ENCODE measurements around the gene IGHMBP2. TPM values are rescaled to one million over a fixed set of nuclear protein-coding genes. Genes with fewer than 3 reads are reported as not detected.

The IGHMBP2 gene
- total and polyA plus RNA-seq, 2 of the 8 experiments (the other 6 are each of a cell fraction or from before 2014, with no cell fraction given), result 8.4 to 17.6 TPM

DNA sequence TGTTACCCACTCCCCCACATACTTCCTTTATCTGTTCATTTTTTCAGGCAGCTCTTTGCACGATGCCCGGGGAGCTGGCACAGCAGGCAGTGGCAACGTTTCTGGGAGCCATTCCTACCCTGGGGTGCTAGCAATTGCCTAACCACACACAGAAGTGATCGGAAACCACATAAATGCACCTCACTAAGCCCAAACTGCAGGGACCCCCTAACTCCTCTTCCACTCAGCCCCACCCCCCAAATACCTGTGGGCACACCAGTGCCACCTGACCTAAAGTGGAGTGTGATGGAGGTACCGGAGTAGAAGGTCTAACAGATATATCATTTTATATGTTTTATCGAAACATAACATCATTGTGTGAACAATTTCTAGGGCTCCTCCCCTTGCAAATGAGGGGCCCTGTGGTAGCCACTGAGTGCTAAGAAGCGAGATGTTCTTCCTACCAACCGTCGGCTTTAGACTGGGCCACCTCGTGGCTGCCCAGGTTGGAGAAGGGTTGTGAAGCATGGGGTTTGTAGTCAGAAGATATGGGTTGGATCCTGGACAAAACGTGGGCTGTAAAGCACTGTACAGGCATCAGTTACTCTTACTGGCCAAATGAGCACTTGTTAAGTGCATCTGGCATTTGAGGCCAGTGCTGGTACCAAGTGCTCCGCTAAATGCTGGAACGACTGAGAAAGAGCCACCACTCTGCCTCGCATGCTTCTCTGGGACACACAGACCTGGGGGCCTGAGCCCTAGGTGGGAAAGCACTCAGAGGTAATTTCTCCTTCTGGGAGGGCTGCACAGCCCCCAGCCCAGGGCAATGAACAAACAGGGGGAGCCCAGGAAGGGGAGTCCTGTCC is 74.3 kb downstream of the IGHMBP2 start:
- no peak overlapping the region for H3K23ac ChIP-seq (ENCODE audit: insufficient read length)
- H4K20me1 ChIP-seq (replicated peaks in 1 of 2; ENCODE audit: control insufficient read depth in 1 of 2, insufficient read depth in 2 of 2, low read length in 2 of 2), result no peaks in the 10 kb centered on the region
- H3K4me2 ChIP-seq (ENCODE audit: insufficient read depth in 1 of 2, low read depth in 2 of 2, low read length in 2 of 2), result no peak overlapping the region
- CTCF ChIA-PET (ENCODE audit: partially characterized antibody), result no interaction called here
- no peak overlapping the region for H4K91ac ChIP-seq (replicated peaks; ENCODE audit: insufficient read length, low read length)
- H3K79me1 ChIP-seq (ENCODE audit: low read depth, low read length), result no peaks in the 10 kb centered on the region
- 89% methylated on average over 14 of the region's 14 CpGs; no CpG with 5 or more reads in 1 of the 2 experiments for WGBS, 2 experiments (ENCODE audit: extremely low coverage in 1 of 2, insufficient coverage in 1 of 2, insufficient read length in 1 of 2, insufficient replicate concordance in 2 of 2, low coverage in 1 of 2, low lambda C conversion rate in 2 of 2, missing lambda C conversion rate in 1 of 2)
- H3K79me2 ChIP-seq (ENCODE audit: control insufficient read depth in 1 of 2, insufficient read depth in 2 of 2, low read length in 2 of 2), result no peaks in the 10 kb centered on the region
- H2BK12ac ChIP-seq (ENCODE audit: low read depth, low read length), result no peak overlapping the region
- H4K5ac ChIP-seq (ENCODE audit: insufficient read length, low read depth, low read length), result no peak overlapping the region
- no peak overlapping the region for H3K4ac ChIP-seq (replicated peaks; ENCODE audit: insufficient read length, low read depth, low read length)
- H3K4me3 ChIP-seq (ENCODE audit: extremely low read depth in 1 of 4, insufficient read depth in 2 of 4, low read depth in 3 of 4, low read length in 4 of 4), result no peak overlapping the region
- no peak overlapping the region; the same call in 1 of the 2 replicates for H4K8ac ChIP-seq (ENCODE audit: extremely low read depth, insufficient read depth, low read length)
- no peak overlapping the region for H2BK120ac ChIP-seq (replicated peaks; ENCODE audit: low read depth, low read length)
- peaks cover 0 to 3% (median 1%) of the 10 kb centered on the region in 4 experiments; a peak in 1 of 7 replicates for H3K4me1 ChIP-seq (replicated peaks in 1 of 4; ENCODE audit: control insufficient read depth in 3 of 4, insufficient read depth in 4 of 4, low read length in 3 of 4)
- POLR2A ChIA-PET (ENCODE audit: partially characterized antibody), result no interaction called here
- H3K56ac ChIP-seq (replicated peaks; ENCODE audit: insufficient read length, low read depth, low read length), result no peak overlapping the region
- H2AK5ac ChIP-seq (ENCODE audit: low read depth, low read length), result no peak overlapping the region
- no peak overlapping the region for H2BK20ac ChIP-seq (ENCODE audit: low read length)
- no peaks in the 10 kb centered on the region for H3K23me2 ChIP-seq (ENCODE audit: low read depth, low read length)
- DNase-seq (ENCODE audit: low read depth in 1 of 2, low spot score in 2 of 2), result no peak
- no peak for FAIRE-seq
- H3K27ac ChIP-seq (ENCODE audit: low read depth, low read length), result no peak overlapping the region
- no peak overlapping the region for H2BK15ac ChIP-seq (ENCODE audit: low read length)
- peaks cover 4 to 5% of the 10 kb centered on the region in 2 experiments; a peak in 2 of 4 replicates for H3K9me3 ChIP-seq (ENCODE audit: insufficient read depth in 2 of 2, low read depth in 1 of 2, low read length in 1 of 2)
- H3K9ac ChIP-seq (replicated peaks in 1 of 4; ENCODE audit: extremely low read depth in 1 of 4, low read depth in 3 of 4, low read length in 3 of 4), result no peak overlapping the region
- H3K18ac ChIP-seq (ENCODE audit: extremely low read depth, low read length), result no peak overlapping the region
- no peaks in the 10 kb centered on the region; a peak in 2 of 7 replicates for H3K27me3 ChIP-seq (replicated peaks in 1 of 4; ENCODE audit: control insufficient read depth in 3 of 4, extremely low read depth in 1 of 4, insufficient read depth in 3 of 4, low read length in 3 of 4)
- H2AFZ ChIP-seq (ENCODE audit: low read length), result no peak overlapping the region
- H3K14ac ChIP-seq (ENCODE audit: insufficient read length), result no peak overlapping the region
- H2BK5ac ChIP-seq (ENCODE audit: low read depth, low read length), result no peak overlapping the region
- H3K36me3 ChIP-seq (ENCODE audit: control insufficient read depth in 2 of 4, insufficient read depth in 4 of 4, low read length in 3 of 4), result no peaks in the 10 kb centered on the region
- TF ChIP-seq ASH2L (IDR thresholded peaks at IDR 0.05; ENCODE audit: low read length), result no peak
- no peak for TF ChIP-seq CBX8 (IDR thresholded peaks at IDR 0.05; ENCODE audit: borderline replicate concordance, low read depth, low read length)
- TF ChIP-seq SRF (IDR thresholded peaks at IDR 0.05; ENCODE audit: low read depth, low read length), result no peak
- no peak for TF ChIP-seq JUN (IDR thresholded peaks at IDR 0.05; ENCODE audit: low read depth, low read length)
- TF ChIP-seq CBX5 (IDR thresholded peaks at IDR 0.05; ENCODE audit: low read depth, low read length), result no peak
- no peak for TF ChIP-seq HDAC2 (IDR thresholded peaks at IDR 0.05; ENCODE audit: borderline replicate concordance in 1 of 2, low read depth in 2 of 2, low read length in 2 of 2)
- no peak for TF ChIP-seq KDM4A (IDR thresholded peaks at IDR 0.05; ENCODE audit: low read depth, low read length, severe bottlenecking)
- TF ChIP-seq TBP (IDR thresholded peaks at IDR 0.05; ENCODE audit: low read depth, low read length), result no peak
- no peak for TF ChIP-seq BACH1 (IDR thresholded peaks at IDR 0.05; ENCODE audit: low read length)
- TF ChIP-seq SIX5 (IDR thresholded peaks at IDR 0.05; ENCODE audit: low read depth, low read length), result no peak
- TF ChIP-seq BCL11A (IDR thresholded peaks at IDR 0.05; ENCODE audit: low read depth in 2 of 2, low read length in 2 of 2), result no peak

All from H1 (cell line).